Brain microvascular endothelial cell (primary cell): ENCODE data around the gene GRIK4.
"Not testable (repeated sequence)": the region's sequence is repeated elsewhere in the genome, so short reads cannot be mapped to it uniquely, and the experiment has no call there.

Experiments
- DNase-seq: peaks from one replicate; pipeline ENCODE4 v3.0.0-alpha.2; 2020
- H3K27ac ChIP-seq: fragments of 250-450 bp; sonication (Bioruptor Pico); 2 replicates; pipeline ENCODE4 v1.5.1; 2020; ENCODE audit warnings: mild to moderate bottlenecking, moderate library complexity
- H3K27me3 ChIP-seq: fragments of 250-450 bp; sonication (Bioruptor Pico); replicated peaks from 2 replicates; pipeline ENCODE4 v1.5.1; 2020; ENCODE audit warnings: mild to moderate bottlenecking
- H3K36me3 ChIP-seq: fragments of 250-450 bp; sonication (Bioruptor Pico); replicated peaks from 2 replicates; pipeline ENCODE4 v1.5.1; 2020; ENCODE audit warnings: mild to moderate bottlenecking
- H3K4me3 ChIP-seq: 2 replicates; pipeline ENCODE4 v1.5.1; 2011; ENCODE audit warnings: low read depth, mild to moderate bottlenecking, control low read depth, low read length, moderate library complexity
- in situ Hi-C: cut with HindIII; loops from 2 replicates; pipeline ENCODE4 v1.10.0; 2017; ENCODE audit warnings: low sequenced_read_pairs, low pct_ligation_motif_present
- TF ChIP-seq, protein P1 (sequence below): IDR thresholded peaks from 2 replicates; pipeline ENCODE4 v1.5.1; 2011; ENCODE audit warnings: low read depth, mild to moderate bottlenecking, moderate library complexity, low read length, control low read depth, inconsistent platforms; ENCODE audit errors: missing control alignments

Gene GRIK4

DNA sequence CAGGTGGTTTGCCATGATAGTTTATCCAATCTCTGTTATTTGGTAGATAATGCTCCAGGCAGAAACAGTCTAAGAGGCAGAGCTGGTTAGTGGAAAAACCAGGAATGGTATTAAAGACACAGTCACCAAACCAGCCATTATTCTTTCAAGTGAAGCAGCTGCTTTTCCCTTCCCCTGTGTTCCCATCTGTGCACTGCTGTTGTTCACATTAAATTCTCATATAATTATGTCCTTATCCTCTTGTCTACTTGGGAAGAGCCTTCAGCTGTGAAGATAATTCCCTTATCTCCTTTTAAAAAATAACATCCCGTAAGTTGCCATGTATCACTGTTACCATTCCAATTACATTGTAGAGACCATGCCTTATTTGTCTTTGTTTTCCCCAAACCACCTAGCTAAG is 507.2 kb downstream of the GRIK4 start:
- TF ChIP-seq, protein P1, sequence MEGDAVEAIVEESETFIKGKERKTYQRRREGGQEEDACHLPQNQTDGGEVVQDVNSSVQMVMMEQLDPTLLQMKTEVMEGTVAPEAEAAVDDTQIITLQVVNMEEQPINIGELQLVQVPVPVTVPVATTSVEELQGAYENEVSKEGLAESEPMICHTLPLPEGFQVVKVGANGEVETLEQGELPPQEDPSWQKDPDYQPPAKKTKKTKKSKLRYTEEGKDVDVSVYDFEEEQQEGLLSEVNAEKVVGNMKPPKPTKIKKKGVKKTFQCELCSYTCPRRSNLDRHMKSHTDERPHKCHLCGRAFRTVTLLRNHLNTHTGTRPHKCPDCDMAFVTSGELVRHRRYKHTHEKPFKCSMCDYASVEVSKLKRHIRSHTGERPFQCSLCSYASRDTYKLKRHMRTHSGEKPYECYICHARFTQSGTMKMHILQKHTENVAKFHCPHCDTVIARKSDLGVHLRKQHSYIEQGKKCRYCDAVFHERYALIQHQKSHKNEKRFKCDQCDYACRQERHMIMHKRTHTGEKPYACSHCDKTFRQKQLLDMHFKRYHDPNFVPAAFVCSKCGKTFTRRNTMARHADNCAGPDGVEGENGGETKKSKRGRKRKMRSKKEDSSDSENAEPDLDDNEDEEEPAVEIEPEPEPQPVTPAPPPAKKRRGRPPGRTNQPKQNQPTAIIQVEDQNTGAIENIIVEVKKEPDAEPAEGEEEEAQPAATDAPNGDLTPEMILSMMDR: no peak
- Histone ChIP-seq H3K36me3 (no peaks in the 10 kb centered on the region), H3K27ac (no peak overlapping the region), H3K4me3 (no peak overlapping the region), H3K27me3 (no peaks in the 10 kb centered on the region)
- in situ Hi-C loops: no loop called here
- DNase-seq: no peak

GRCh38 chr11:121021718-121022117 is 510.2 kb downstream of the GRIK4 start:
- DNase-seq, H3K27ac ChIP-seq, H3K4me3 ChIP-seq, H3K36me3 ChIP-seq, in situ Hi-C loops, H3K27me3 ChIP-seq: not testable (repeated sequence)

DNA sequence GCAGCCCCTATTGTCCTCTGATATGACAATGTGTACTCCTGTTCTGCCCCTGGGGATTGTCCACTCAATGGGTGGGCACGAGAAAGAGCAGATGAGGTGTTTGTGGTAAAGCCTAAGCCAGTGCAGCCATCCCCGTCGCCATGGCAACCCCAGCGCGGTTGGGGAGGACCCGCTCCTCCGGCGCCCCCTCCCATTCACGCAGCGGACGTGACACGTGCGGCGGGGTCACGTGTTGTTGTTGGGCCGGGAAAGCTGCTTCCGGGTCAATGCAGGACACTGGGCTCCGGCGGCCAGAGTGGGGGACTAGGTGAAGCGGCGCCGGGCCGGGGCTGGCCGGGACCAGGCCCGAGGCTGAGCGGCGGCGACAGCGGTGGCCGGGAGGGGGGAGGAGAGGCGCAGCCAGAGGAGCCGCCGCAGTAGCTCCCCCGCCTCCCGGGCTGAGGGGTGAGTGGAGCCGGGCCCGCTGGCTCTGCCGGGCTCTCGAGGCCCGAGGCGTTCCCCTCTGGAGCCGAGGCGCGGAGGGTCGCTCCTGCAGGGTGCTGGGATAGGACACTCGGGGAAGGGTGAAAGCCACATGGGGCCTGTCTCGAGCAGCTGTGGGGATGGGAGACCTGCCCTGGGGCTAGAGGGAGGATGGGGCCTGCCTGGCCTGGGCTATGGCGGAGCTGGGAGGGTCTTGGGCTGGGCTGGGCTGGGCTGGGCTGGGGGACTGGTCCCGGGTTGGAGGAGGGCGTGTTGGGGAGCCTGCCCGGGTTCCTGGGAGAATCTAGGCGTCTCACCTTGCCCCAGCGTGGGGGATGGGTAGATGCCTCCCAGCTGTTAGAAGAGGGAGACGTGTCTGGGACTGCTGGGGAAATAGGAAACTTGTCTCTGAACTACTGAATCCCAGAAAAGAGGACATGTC is 512.6 kb downstream of the GRIK4 start, which contains the start of gene TBCEL:
Gene TBCEL (plus strand): TSS at position 255 of the 904 bp plus-strand sequence. CDS start 21,589 bp downstream, outside the sequence.
- peak within 1 kb of the TSS; percentile 66 for H3K27ac ChIP-seq
- H3K27me3 ChIP-seq: no peaks in the 10 kb centered on the region
- H3K36me3 ChIP-seq: no peaks in the 10 kb centered on the region
- TF ChIP-seq, protein P1: no peak
- H3K4me3 ChIP-seq: peak within 1 kb of the TSS; percentile 89
- in situ Hi-C loops: no loop called here
- DNase-seq: peak; percentile 80

- Histone ChIP-seq H3K4me3 (peak overlapping the region; percentile 89), H3K36me3 (no peaks in the 10 kb centered on the region), H3K27me3 (no peaks in the 10 kb centered on the region), H3K27ac (no peak overlapping the region)
- TF ChIP-seq, protein P1: no peak
- no peak for DNase-seq
- in situ Hi-C loops: no loop called here
Observed at GRCh38 chr11:121024989-121025388, 513.4 kb downstream of the GRIK4 start.

- Histone ChIP-seq H3K4me3 (no peak overlapping the region), H3K27me3 (no peaks in the 10 kb centered on the region), H3K27ac (no peak overlapping the region), H3K36me3 (no peaks in the 10 kb centered on the region)
- in situ Hi-C loops: no loop called here
- TF ChIP-seq, protein P1: no peak
- no peak for DNase-seq
Observed at GRCh38 chr11:121029153-121029552, 517.6 kb downstream of the GRIK4 start.

DNA sequence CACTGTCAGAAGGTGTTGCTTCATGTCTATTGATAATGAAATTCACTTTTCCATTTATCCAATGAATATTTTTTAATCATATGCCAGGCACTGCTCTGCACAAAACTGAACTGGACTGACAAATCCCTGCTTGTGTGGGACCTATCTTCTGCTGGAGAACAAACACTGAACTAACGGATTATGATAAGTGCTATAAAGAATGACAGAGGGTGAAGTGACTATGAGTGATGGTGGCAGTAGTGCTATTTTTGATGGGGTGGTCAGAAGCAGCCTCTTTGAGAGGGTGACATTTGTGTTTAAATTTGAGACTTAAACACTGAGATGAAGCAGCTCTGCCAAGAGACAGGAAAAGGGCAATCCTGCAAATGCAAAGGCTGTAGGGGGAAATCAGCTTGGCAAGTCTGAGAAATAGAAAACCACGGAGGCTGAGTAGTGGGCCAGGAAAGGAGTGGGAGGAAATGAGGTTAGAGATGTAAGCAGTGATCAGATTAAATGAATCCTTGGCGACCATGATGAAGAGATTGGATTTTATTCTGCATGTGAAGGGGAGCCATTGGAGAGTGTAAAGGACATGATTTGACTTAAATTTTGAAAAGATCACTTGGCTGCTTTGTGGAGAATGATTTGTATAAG is 518.4 kb downstream of the GRIK4 start:
- no peak overlapping the region for H3K4me3 ChIP-seq
- no peaks in the 10 kb centered on the region for H3K27me3 ChIP-seq
- TF ChIP-seq, protein P1: no peak
- H3K36me3 ChIP-seq: no peaks in the 10 kb centered on the region
- DNase-seq: no peak
- no peak overlapping the region for H3K27ac ChIP-seq
- in situ Hi-C loops: no loop called here
